Activated effector memory CD4-positive, alpha-beta T cell treated with anti-CD3 and anti-CD28 coated beads, Interleukin-2, amount 50 U/mL, for 16 hours (primary cell): ENCODE measurements around the gene TRIM31.
A peak's percentile ranks its signal among the peaks of the same experiment; 100 is the strongest.

Experiments
- DNase-seq: peaks from one replicate; pipeline ENCODE4 v3.0.0-alpha.2; 2020

TRIM31 gene

DNA sequence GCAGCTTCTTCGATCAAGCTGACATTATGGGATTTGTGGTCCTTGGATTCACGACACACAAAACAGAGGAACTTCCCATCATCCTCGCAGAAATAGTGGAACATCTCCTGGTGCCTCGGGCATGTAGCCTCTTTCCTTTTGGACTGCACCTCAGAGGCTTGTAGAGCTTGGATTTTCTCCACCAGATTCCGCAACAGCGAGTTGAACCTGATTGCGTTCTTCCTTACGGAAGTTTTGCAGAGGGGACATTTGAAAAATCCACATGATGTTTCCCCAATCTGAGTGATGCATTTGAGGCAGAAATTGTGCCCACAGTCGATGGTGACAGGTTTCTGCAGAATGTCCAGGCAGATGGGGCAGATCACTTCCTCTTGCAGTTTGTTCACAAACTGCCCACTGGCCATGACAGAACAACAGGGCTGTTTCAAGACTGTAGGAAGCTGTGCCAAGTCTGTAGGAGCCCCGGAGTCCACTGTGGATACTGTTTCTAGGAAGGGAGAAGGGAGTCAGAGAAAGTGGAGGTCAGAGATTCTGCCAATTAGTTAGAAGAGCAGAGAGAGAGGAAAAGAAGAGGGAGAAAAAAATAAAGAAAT is 392 bp downstream of the TRIM31 start:
- DNase-seq: no peak

DNA sequence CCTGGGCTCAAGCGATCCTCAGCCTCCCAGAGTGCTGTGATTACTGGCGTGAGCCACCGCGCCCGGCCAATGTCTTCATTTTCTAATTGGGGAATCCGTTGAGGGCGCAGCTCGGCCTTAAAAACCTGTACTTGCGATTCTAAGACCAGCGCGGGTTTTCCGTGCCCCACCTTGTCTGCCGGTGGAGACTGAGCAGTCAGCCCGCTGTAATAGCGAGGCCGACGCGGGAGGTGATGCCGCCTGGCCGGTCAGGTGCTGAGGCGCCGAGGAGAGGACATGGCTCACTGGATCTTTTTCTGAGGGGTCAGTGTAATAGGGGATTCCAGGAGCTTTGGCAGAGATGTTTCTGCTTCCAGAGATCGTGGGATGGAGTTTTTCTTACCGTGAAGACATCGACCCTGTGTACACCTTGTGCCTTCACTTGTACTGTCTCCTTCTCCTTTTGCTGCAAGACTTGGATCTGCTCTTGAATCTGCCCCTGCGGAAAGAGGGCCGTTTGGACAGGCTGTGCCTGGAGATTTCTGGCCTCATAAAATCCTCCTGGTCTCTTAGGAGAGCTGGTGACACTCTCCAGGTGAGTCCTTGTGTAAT is 1.5 kb downstream of the TRIM31 start:
- no peak for DNase-seq

- DNase-seq: no peak
These were observed 8.2 kb downstream of the TRIM31 start for GRCh38 chr6:30104661-30105060.

DNA sequence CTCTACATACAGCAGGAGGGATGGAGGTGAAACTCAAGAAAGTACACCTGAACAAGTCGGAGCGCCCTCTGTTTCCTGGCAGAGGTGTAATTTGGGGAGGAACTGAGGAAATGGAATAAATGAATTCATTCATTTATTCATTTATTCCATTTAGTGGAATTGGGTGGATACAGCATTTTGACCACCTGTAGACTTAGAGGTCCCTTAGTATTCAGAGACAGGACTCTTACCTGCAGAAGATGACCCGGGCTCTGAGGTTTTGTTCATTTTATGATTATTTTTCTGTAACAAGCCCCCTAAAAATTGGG is 9.1 kb downstream of the TRIM31 start:
- no peak for DNase-seq

DNA sequence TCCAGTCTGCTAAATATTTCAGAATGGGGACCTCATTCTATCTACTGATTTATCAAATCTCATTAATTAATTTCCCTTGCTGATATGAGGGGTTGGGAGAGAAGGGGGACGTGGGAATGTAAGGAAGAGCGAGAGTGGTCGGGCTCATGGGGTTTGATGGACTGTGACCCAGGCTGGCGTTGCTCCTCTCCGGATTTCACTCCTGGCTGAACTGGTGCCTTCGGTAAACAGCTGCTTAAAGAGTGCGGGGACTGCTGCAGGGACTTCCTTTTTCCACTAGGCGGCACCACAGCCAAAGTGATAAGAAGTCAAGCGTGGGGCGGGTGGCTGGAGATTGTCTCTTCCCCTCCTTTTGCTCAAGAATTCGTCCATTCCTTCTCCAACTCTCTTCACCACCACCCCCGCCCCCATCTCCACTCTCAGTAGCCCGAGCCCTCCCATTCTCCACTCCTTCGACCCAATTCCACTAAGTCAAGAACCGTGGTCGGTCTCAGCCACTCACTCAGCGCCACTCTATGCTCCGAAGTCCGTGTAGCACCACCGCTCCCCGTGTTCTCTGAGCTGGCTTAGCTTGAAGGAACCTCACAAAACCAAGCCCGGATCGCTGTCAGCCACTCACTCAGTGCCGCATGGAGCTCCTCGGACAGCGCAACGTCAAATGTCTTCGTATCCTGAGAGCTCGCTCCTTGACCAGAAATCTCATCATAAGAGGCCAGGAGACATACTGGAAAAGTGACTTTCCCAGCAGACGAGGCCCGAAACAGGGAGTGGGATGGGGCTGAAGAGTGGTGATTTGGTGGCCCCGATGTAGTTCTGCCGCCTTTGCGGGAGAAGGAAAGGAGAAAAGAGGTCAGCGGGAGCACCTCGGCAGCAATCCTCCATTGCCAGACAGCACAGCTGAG is 9.7 kb downstream of the TRIM31 start:
- DNase-seq: peak; percentile 92

GRCh38 chr6:30102414-30102969 is 10.4 kb downstream of the TRIM31 start:
- no peak for DNase-seq

DNA sequence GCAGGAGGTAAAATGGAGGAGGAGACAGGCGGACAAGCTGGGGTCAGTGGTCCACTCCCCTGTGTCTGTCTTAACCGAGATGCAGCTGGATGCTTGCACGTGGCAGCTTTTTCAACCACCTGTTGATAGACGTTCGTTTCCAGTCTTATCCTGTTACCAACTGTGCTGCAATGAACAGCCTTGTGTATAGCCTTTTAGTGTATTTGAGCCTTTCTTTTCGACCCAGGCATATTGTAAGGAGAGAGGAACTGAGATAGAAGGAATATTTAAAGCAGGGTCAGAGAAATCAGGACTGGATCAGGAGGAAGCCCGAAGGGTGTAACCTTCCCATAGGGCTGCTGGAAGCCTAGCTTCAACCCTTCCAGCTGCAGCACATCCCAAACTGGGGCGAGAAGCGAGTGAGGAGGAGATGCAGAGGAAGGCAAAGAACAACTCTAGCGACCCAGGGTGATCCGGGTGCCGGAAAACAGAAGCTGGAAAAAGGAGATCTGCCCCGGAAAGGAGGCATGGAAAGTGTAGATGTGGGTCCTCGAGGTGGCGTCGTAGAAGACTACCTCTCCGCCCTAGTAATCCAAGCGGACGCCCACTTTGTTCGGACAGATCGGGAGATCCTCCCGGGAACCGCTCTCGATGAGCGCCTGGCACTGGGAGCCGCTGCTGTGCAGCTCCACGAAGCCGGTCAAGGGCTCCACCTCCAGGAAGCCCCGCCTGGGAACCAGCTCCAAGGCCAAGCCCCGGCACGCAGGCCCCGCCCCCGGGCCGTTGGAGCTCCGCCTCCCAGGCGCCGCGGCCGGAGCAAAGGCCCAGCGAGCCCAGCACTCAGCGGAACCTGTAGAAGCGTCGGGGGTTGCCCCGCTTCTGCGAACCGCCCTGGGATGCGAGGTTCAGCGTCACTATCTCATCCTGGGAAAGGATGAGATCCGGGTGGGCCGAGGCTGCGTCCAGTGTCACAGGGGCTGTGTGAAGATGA is 11.2 kb downstream of the TRIM31 start:
- DNase-seq: peak; percentile 90

- peak; percentile 72 for DNase-seq
These were observed 12.1 kb downstream of the TRIM31 start for GRCh38 chr6:30100585-30101443.

DNA sequence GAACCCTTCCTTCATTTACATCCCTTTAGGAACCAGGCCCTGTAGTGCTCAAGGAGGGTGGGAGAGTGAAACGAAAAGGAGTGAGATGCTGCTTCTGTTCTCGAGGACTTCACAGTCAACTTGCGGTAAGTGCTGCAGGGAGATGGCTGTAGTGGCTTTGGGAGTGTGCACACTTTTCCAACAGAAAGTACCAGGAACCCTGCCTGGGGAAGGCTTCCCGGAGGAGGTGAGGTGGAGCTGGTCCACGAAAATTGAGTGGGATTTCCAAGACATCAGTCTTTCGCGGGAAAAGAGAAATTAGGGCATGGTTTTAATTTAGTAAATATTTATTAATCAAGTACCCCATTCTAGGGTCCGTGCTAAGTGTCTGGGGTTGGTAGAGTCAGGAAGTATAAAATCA is 12.7 kb downstream of the TRIM31 start:
- DNase-seq: no peak

DNA sequence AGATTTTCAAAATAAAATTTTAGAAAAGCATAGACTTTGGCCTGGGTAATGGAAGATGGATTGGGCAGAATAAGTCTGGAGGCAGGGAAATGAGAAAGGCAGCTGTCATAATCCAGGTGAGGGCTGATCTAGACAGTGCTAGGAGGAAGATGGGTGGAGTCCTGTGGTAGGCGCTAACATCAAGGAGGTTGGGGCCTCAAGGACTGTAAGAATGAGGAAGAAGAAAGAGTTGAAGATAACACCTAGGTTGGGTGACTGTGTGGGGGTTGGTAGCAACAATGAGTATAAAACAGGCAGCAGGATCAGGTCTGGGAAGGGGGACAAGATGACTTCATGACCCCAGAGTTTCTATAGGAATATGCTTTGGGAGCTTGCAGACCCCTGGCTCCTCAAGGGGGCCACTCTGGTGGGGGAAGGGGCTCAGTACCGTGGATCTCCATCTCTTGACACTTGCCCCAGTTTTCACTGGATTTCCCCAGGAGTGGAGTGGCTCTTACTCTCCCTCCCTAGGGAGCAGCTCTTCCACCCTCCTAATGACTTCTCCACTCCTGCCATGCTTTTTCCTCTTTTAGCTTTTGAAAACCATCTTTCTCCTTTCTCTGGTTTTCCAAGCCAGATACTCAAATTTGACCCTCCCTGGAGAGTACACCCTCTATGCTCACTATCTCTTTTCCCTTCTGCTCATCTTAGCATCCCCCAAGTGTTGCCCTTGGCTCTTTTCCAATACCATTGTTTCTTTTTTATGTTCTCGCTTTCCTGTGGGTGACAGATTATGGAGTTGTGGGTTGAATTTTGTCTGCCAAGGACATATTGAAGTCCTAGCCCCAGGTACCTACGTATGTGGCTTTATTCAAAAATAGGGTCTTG is 14.8 kb downstream of the TRIM31 start:
- no peak for DNase-seq

DNA sequence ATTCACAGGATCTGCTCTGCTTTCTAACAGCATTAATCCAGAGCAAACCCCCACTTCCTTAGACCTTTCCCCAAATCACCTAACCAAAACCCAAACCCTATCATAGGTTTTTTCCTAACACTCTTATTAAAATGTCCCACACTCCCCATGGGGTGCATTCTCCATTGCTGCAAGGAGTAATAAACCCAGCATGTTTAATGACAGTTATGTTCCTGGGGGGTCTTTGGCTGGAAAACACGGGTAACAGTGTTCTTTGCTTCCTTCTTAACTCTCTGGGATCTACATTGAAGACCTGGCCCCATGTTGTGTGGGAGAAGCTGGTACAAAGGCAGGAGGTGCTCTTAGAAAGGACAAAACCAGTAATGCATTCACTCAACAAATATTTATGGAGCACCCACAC is 16.1 kb downstream of the TRIM31 start:
- DNase-seq: no peak

DNA sequence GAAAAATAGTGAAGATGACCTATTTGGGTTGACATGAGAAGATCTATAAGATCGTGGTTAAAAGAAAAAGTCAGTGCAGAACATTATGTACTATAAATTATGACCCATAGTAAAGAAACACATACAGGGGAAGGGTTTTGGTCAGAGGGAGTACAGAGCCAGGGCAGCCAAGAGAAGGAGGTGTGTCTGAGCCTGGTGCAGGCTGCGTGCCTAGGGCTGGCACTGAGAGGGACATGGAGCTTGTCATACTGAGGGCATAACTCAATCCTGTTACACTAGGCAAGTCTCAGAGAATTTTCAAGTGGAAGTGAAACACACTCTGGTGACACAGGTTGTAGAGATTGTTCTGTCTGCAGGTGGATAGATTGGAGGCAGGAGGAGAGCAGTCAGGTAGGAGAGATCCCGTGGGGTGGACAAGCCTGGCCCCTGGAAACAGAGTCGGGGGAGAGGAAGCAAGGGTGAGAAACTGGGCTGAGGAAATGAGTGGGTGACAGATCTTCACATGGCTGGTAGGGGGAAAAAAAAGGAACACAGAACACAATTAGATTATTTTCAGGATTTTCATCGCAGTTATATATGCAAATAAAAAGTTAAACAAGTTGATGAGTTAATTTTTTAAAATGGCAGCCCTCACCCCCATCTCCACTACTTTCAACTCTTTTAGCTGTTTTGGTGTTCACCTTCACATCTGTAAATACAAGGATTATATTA is 18.8 kb downstream of the TRIM31 start:
- DNase-seq: no peak

GRCh38 chr6:30092852-30093543 is 19.9 kb downstream of the TRIM31 start:
- DNase-seq: no peak

DNA sequence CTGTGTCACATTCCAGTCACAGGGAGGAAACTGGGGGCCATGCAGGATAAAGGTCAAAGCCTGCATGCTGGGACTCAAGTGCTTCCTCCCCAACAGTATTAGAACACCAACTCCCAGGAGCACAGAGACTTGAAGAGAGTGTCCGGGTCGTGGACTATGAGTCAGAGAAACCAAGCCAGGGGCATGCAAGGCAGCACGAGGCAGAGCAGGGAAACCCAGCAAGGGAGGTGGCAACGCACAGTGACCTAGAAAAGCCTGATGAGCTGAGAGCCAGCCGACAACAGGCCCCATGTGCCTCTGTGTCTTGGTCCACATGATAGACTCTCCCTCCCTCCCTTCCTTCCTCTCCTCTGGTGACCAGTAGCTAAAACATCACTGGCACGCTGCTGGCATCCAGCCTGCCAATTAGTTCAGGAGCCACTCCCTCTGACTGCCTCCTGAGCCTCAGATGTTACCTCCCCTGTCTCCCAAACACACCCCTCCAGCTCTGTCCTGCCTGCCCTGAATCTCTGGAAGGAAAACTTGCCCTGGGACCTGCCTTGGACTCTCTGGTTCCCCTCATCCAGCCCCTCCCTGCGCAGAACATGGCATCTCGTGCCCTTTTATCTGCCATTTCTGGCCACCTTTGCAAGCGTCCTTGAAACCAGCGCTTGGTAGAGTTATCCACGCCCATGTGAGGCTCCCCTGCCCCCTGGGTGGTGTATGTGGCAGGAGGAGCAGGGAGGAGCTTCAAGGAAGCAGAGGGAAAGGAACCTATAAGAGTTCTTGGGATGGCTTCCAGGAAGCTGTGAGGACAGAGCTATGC is 21.1 kb downstream of the TRIM31 start:
- no peak for DNase-seq

DNA sequence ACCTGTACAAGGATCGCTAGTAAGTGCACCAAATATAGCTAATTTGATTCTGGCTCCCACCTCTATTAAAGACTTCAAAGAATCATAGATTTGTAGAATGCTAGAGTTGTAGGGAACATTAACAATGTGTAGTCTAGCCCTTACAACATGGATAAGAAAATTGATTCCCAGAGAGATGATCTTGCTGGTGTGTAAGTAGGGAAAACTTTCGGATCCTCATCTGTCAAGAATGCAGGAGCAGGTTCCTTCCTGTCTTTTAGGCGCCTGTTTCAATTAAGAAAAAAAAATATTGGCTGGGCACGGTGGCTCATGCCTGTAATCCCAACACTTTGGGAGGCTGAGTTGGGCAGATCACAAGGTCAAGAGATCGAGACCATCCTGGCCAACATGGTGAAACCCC is 25.0 kb downstream of the TRIM31 start:
- no peak for DNase-seq

DNA sequence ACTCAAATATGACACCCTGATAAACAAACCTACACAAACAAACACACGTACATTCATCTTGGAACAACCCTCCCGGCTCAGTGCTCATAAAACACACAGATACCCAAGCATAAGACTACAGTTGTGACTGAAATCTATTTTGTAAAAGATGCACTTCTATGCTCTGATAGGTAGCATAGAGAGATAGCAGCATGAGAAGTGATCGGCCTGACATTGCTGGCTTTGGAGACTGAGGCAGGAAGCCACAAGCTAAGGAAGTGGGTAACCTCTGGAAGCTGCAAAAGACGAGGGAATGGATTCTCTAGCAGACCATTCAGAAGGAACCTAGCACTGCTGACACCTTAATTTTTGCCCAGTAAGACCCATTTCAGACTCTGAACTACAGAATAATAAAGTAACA is 35.7 kb downstream of the TRIM31 start:
- DNase-seq: no peak

- DNase-seq: peak; percentile 71
These were observed 36.8 kb downstream of the TRIM31 start for GRCh38 chr6:30075790-30076732.
